Stimulated activated CD4-positive, alpha-beta T cell treated with anti-CD3 and anti-CD28 coated beads, Interleukin-1b, Interleukin-23, amount 100 ng/mL, for 48 hours (primary cell): Measurements from ENCODE around the gene TMEM43.
"Not testable (repeated sequence)": the region's sequence is repeated elsewhere in the genome, so short reads cannot be mapped to it uniquely, and the experiment has no call there.

Experiments
- DNase-seq: peaks from one replicate; pipeline ENCODE4 v3.0.0-alpha.2; 2020

TMEM43 gene

DNA sequence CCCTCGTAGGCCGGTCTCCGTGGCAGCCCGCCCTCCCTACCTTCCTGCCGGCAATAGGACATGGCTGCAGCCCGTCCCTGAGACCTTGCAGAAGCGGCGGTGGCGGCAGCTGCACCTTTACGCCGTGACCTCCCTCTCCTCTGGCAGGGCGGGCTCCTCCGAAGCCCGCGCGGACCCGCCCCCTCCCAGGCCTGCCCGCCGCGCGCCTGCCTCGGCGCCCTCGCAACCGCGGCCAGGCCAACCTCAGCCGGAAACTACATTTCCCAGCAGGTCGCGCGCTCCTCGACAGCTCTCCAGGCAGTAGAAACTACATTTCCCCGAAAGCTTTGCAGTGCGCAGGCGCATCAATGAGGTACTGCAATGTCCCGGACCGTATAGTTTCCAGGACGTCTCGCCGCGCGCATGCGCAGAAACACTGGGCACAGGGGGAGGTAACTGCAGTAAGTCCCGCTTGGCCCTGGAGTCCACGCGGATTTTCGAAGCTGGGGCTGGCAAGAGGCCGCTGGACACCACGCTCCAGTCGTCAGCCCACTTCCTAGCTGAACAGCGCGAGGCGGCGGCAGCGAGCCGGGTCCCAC, at the start of gene TMEM43, which contains the start of gene CHCHD4:
Gene TMEM43 (plus strand): TSS at position 438 of the 578 bp plus-strand sequence. CDS start 142 bp downstream, outside the sequence.
Gene CHCHD4 (minus strand): TSS at position 256 of the 578 bp plus-strand sequence. CDS start 194 bp downstream, at position 62.
- peak; percentile 99 for DNase-seq

- not testable (repeated sequence) for DNase-seq
These were observed 49.6 kb upstream of the TMEM43 start for GRCh38 chr3:14075233-14075632.

- DNase-seq: no peak
These were observed 47.5 kb upstream of the TMEM43 start for GRCh38 chr3:14077310-14077709.

DNA sequence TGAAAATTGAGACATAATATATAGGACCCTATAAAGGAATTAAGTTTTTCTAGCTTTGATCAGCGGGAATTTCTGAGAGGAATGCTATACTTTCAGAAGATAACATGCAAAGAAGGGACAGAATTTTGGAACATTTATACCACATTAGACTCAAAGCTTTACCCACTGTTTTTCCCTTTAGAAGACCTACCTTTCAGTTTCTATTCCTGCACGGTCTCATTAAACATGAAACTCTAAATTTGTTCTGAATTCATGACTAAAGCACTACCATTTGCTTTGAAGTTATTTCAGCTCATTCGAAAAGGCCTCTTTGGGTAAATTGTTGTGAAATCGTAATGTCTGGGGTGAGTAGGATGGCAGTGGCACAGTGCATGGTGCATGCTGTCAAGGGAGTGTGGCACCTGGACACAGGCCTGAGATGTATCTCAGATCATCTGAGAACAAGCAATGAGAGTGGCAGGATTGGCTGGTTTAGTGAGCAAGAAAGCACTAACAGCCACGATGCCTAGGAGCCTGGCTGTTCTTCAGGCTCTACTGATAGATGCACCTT, 42.7 kb upstream of the TMEM43 start:
- DNase-seq: peak; percentile 35

DNA sequence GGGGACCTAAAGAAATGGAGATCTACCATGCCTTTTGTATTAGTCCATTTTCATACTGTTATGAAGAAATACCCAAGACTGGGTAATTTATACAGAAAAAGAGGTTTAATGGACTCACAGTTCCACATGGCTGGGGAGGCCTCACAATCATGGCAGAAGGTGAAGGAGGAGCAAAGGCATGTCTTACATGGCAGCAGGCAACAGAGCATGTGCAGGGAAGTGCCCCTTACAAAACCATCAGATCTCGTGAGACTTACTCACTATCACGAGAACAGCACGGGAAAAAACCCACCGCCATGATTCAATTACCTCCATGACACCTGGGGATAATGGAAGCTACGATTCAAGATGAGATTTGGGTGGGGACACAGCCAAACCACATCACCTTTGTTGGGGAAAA, 37.4 kb upstream of the TMEM43 start:
- not testable (repeated sequence) for DNase-seq

DNA sequence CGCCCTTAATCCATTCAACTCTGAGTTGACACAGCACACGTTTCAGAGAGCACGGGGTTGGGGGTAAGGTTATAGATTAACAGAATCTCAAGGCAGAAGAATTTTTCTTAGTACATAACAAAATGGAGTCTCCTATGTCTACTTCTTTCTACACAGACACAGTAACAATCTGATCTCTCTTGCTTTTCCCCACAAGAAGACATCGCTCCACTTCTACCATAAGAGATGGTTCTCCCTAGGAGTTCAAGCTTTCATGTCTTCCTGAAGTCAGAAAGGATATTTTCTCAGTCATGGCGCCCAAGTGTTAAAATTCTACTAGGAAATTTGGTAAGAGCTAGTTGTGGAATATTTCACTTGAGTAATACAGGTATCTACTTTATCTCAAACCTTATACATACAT, 32.9 kb upstream of the TMEM43 start:
- not testable (repeated sequence) for DNase-seq

DNA sequence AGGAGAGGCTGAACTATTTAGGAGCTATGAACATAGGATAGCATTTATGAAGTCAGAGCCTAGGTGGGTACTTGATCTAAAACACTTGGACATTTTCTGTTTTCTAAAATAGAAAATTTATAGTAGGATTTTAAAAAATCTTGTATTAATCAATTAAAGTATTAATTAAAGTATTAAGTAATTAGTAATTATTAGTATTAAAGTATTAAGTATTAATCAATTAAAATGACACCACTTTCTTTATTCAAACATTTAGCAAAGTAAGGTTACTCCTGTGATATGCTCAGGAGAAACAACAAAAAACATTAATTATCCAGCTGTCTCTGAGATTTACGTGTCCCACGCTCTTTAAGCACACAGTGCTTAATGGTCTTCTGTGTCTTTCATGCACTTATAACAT, 32.4 kb upstream of the TMEM43 start:
- no peak for DNase-seq

DNA sequence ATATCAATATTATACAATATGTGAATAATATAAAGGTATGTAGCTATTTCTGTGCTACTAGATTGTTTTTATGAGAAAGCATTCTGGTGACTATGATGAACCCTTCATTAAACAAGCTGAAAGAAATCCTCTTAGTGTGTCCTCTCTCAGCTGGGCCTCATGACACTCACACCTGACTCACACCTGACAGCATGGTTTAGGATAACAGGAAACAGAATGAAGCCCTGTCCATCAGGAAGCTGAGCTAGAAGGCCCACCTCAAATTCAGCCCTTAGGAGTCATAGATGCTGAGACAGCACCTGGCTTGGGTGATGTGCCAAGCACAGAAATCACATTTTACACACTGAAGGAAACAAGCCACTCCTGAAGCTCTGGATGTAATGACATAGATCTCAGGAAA, 31.0 kb upstream of the TMEM43 start:
- no peak for DNase-seq

GRCh38 chr3:14096742-14097141, 28.1 kb upstream of the TMEM43 start:
- no peak for DNase-seq

GRCh38 chr3:14097616-14098391, 27.0 kb upstream of the TMEM43 start:
- no peak for DNase-seq

DNA sequence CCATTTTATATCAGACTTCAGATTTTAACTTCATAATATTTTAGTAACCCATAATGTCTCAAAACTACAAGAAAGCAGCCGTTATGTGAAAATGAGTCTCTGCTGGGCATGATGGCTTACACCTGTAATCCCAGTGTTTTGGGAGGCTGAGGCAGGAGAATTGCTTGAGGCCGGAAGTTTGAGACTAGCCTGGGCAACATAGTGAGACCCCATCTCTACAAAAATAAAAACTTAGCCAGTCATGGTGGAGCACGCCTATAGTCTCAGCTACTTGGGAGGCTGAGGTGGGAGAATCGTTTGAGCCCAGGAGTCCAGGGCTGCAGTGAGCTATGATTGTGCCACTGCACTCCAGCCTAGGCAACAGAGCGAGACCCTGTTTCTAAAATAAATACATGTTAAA, 15.0 kb upstream of the TMEM43 start:
- DNase-seq: not testable (repeated sequence)

DNA sequence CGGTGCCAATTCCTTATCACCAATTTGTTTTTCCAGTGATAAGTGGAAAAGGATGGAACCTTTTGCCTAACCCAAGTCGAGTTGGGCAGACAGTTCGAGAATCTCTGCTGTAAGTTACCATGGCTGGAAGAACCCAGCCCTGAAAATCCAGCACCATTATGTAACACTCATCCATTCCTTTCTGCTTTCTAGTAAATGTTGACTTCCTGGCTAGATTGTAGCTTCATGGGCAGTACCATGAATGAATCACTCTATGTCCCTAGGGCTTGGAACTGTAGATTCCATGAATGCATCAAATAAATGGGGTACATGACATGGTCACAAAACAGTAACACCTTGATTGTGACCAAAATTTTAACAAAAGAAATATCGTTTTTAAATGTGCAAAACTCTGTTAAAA, 14.2 kb upstream of the TMEM43 start:
- no peak for DNase-seq

- no peak for DNase-seq
These were observed 10.8 kb upstream of the TMEM43 start for GRCh38 chr3:14113965-14114635.

DNA sequence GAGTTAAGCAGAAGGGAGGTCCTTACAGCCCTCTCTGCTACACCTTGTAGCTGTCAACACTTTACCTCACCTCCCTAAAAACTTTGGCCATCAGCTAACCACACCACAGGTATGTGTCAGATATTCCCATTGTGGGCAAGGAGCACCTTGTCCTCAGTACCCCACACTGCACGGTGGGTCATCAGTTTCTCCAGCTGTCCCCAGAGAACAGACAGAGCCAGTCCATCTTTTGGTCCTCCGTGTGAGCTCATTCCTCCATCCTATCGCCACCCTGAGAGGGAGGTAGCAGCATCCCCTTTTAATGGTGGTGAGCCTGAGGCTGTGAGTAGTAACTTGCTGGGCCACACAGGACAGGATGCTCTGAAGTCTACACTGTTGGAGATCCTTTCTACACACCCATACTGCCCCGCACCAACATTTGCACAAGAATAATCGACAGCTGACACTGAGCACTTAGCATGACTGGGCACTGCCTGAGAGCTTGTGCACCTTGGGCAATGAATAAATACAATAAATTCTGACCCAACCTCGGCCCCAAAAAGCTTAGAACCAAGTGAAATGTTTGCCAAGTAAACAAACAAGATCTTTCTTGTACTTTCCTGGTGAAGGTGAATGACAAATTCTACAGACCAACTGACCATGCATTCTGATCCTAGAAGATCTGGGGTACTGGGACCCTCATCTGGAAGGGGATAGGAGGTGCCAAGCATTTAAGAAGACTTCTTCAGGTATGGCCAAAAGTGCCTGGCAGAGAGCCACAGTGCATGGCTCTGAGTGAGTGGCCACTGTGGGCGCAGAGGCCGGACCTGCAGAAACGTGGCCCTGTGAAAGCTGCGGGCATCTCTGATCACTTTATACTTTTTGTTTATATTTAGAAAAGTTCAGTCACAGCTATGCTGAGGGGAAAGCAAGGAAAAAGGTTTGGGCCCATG, 7.1 kb upstream of the TMEM43 start:
- DNase-seq: no peak

DNA sequence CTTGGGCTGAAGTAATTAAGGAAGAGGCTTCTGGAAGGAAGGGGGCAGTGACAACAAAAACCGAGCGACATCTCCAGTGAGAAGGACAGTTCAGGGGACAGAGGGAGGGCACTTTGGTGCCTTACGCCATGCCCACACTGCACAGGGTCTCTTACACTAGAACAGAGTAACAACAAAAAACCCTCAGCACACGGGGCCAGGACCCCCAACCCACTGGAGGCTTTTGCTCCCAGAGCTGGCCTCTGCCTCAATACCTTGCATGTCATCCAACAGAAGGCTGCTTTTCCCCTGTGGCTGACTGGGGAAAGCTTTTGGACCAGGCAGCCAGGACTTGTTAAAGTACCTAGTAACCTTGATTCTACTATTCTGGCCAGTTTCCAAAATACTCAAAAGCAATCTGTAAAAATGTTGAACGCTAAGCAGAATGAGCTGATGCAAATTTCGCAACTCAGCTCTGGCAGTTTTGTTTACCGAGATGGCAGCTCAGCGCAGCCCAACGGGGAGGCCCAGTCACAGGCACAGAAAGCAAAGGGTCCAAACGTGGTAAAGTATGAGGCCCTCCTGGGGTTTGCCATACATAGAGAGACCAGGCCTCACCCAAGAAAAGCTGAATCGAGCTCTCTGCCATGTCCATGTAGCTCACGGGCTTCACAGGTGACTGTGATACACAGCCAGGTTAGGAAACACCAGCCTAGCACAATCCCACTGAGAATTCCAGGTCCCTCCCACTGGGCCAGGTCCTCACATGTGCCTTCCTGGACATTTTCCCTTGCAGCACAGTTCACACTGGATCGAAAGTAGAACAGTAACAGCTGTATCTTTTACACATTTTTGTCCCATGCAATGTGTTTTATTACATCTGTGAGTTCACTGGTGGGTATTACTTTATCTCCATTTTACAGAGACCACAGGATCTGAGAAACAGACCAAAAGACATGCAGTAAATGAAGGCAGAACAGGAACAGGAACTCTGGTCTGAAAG, 6.2 kb upstream of the TMEM43 start:
- no peak for DNase-seq

GRCh38 chr3:14119651-14120050, 5.2 kb upstream of the TMEM43 start:
- no peak for DNase-seq

- no peak for DNase-seq
These were observed 4.5 kb upstream of the TMEM43 start for GRCh38 chr3:14120111-14120920.

DNA sequence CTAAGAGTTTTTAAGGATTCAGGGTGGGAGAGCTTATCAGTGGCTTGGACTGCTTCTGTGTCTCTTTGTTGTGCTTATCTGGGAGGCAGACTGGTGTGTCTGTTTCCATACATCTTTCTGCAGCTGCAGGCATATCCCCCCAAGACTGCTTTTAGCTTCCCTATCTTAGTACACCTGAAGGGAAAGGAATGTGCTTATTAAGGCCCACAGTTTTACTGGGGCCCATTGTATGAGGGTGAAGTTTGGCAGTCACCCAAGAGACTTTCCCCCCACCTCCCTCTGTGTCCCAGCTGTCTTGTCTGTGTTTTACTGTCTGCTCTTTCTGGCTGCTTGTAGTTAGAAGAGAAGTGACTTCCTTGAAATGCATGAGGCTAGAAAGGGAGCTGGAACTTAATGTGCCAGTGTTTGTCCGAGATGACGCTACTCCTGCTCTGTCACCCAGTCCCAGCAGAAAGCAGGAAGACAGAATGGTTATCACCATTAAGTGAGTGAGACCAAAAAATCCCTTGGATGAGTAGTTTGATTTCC, 3.9 kb upstream of the TMEM43 start:
- DNase-seq: not testable (repeated sequence)

DNA sequence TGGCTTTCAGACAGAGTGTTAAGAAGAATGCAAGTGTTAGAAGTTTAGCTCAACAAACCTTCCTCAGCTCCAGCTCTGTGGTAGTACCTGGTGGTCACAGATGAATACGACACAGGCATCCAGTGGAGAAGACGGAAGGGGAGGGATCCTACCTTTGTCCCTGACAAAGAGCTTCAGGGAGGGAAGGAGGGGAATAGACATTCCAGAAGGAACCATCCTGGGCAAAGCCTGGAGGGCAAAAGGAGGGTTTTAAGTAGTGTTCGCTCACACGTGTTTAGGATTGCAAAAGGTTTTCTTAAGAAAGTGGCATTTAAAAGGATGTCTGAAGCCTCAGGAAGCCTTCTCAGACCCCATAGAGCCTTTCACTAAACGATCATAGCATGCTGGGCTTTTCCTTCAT, 3.0 kb upstream of the TMEM43 start:
- DNase-seq: no peak

DNA sequence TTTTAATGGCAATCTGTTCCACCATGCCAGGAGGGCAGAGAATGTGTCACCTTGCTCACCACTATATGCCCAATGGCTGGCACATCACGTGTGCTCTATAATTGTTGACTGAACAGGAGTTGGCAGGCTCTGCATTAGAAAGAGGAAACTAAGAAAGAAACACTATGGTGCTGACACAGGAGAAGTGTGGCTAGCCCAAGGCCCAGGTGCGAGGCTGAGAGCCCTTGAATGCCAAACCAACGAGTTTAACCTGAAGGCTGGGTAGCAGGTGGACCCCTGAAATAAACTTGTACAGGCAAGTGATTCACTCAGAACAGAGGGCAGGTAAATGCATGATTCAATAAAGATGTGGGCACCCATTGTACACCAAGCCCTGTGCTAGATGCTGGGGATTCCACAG, 2.6 kb upstream of the TMEM43 start:
- DNase-seq: no peak
